Measurements from ENCODE around the gene ARPC1A.
A peak's percentile ranks its signal among the peaks of the same experiment; 100 is the strongest.
"Not testable (repeated sequence)": the region's sequence is repeated elsewhere in the genome, so short reads cannot be mapped to it uniquely, and the experiment has no call there.

The ARPC1A gene

GRCh38 chr7:99325592-99326407 lies at the start of gene ARPC1A:
Gene ARPC1A, plus strand, starts transcription at chr7:99325898. Its CDS starts 7,456 bp downstream, at chr7:99333354.
- peak; percentile 72 to 88 for DNase-seq (ENCODE audit: low read depth in 2 of 2)

GRCh38 chr7:99278180-99278579 lies 47.5 kb upstream of the ARPC1A start:
- no peak for DNase-seq (ENCODE audit: low read depth in 2 of 2)

GRCh38 chr7:99284165-99284564 lies 41.5 kb upstream of the ARPC1A start:
- DNase-seq (ENCODE audit: low read depth in 2 of 2): not testable (repeated sequence)

- DNase-seq (ENCODE audit: low read depth in 2 of 2): no peak
Measured at GRCh38 chr7:99287779-99288534, 37.7 kb upstream of the ARPC1A start.

GRCh38 chr7:99289185-99289584 lies 36.5 kb upstream of the ARPC1A start:
- DNase-seq (ENCODE audit: low read depth in 2 of 2): no peak

GRCh38 chr7:99290148-99290547 lies 35.5 kb upstream of the ARPC1A start:
- not testable (repeated sequence) for DNase-seq (ENCODE audit: low read depth in 2 of 2)

- DNase-seq (ENCODE audit: low read depth in 2 of 2): no peak
Measured at GRCh38 chr7:99290980-99291607, 34.6 kb upstream of the ARPC1A start.

- no peak for DNase-seq (ENCODE audit: low read depth in 2 of 2)
Measured at GRCh38 chr7:99292127-99292526, 33.6 kb upstream of the ARPC1A start.

GRCh38 chr7:99293167-99293566 lies 32.5 kb upstream of the ARPC1A start:
- DNase-seq (ENCODE audit: low read depth in 2 of 2): no peak

GRCh38 chr7:99293650-99294049 lies 32.0 kb upstream of the ARPC1A start:
- no peak for DNase-seq (ENCODE audit: low read depth in 2 of 2)

- no peak for DNase-seq (ENCODE audit: low read depth in 2 of 2)
Measured at GRCh38 chr7:99296471-99296870, 29.2 kb upstream of the ARPC1A start.

GRCh38 chr7:99301496-99301895 lies 24.2 kb upstream of the ARPC1A start:
- DNase-seq (ENCODE audit: low read depth in 2 of 2): no peak

GRCh38 chr7:99305473-99306260 lies 20.0 kb upstream of the ARPC1A start:
- no peak for DNase-seq (ENCODE audit: low read depth in 2 of 2)

GRCh38 chr7:99308461-99309074 lies 17.1 kb upstream of the ARPC1A start:
- DNase-seq (ENCODE audit: low read depth in 2 of 2): no peak

- no peak for DNase-seq (ENCODE audit: low read depth in 2 of 2)
Measured at GRCh38 chr7:99309111-99309510, 16.6 kb upstream of the ARPC1A start.

- DNase-seq (ENCODE audit: low read depth in 2 of 2): no peak
Measured at GRCh38 chr7:99310004-99310403, 15.7 kb upstream of the ARPC1A start.

GRCh38 chr7:99311702-99312101 lies 14.0 kb upstream of the ARPC1A start:
- no peak for DNase-seq (ENCODE audit: low read depth in 2 of 2)

GRCh38 chr7:99312316-99313203 lies 13.1 kb upstream of the ARPC1A start:
- peak; percentile 50 to 60 for DNase-seq (ENCODE audit: low read depth in 2 of 2)

GRCh38 chr7:99313204-99313573 lies 12.5 kb upstream of the ARPC1A start:
- no peak for DNase-seq (ENCODE audit: low read depth in 2 of 2)

GRCh38 chr7:99314504-99314903 lies 11.2 kb upstream of the ARPC1A start:
- DNase-seq (ENCODE audit: low read depth in 2 of 2): no peak

Data from stimulated activated CD8-positive, alpha-beta memory T cell treated with anti-CD3 and anti-CD28 coated beads, Interleukin-7, amount 100 ng/mL, for 4 hours (primary cell).